WTC11 (cell line): ENCODE data around the gene NRG2.

Experiments used
- CREB1 ChIP-seq: sonication (generic); formaldehyde crosslinking; IDR thresholded peaks from 2 replicates; pipeline ENCODE4 v1.8.0; 2023; ENCODE audit warnings: mild to moderate bottlenecking, missing genetic modification reagents
- FOXJ3 ChIP-seq: sonication (generic); formaldehyde crosslinking; IDR thresholded peaks from 2 replicates; pipeline ENCODE4 v1.9.0; 2021; ENCODE audit warnings: missing genetic modification reagents, mild to moderate bottlenecking, borderline replicate concordance
- KAT7 ChIP-seq: sonication (generic); formaldehyde crosslinking; IDR thresholded peaks from 2 replicates; pipeline ENCODE4 v1.8.1; 2023; ENCODE audit warnings: missing genetic modification reagents, mild to moderate bottlenecking, borderline replicate concordance
- ZNF121 ChIP-seq: sonication (generic); formaldehyde crosslinking; IDR thresholded peaks from 2 replicates; pipeline ENCODE4 v1.8.0; 2023; ENCODE audit warnings: missing genetic modification reagents
- ZNF138 ChIP-seq: sonication (generic); formaldehyde crosslinking; conservative IDR thresholded peaks from 2 replicates; pipeline ENCODE4 v1.8.1; 2022; ENCODE audit warnings: mild to moderate bottlenecking, moderate library complexity, missing genetic modification reagents
- TF ChIP-seq, protein P1 (sequence below): fragments of 200-600 bp; IDR thresholded peaks from 2 replicates; pipeline ENCODE4 v1.8.0; 2022; ENCODE audit warnings: antibody characterized with exemption
- TF ChIP-seq, protein P2 (sequence below): sonication (generic); formaldehyde crosslinking; conservative IDR thresholded peaks from 2 replicates; pipeline ENCODE4 v1.8.1; 2022; ENCODE audit warnings: mild to moderate bottlenecking, missing genetic modification reagents
- TF ChIP-seq, protein P3 (sequence below): sonication (generic); formaldehyde crosslinking; IDR thresholded peaks from 2 replicates; pipeline ENCODE4 v1.8.1; 2022; ENCODE audit warnings: mild to moderate bottlenecking, missing genetic modification reagents, moderate library complexity, borderline replicate concordance
- TF ChIP-seq, protein P4 (sequence below): sonication (generic); formaldehyde crosslinking; IDR thresholded peaks from 2 replicates; pipeline ENCODE4 v1.8.0; 2022; ENCODE audit warnings: mild to moderate bottlenecking, missing genetic modification reagents
- TF ChIP-seq, protein P5 (sequence below): fragments of 250-450 bp; sonication (Bioruptor Pico); IDR thresholded peaks from 2 replicates; pipeline ENCODE4 v1.9.0; 2021; ENCODE audit warnings: mild to moderate bottlenecking, borderline replicate concordance

DNA sequence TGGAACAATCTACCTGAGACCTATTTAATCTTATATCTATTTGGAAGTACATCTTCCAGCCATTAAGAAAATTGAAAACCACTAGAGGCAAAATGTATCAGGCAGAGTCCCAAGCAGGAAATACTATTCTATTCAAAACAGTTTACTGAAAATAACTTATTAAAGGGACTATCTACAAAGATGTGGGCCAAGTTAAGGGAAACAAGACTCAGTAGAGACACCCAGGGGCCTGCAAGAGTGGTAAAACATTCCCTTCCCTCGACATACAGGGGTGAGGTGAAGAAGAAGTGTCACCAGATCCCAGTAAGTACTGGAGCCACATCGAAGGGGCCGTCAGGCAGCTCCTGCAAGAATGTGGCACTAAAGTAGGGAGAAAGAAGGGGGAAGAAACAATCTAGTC lies 12.1 kb upstream of the NRG2 start:
- TF ChIP-seq, protein P1, sequence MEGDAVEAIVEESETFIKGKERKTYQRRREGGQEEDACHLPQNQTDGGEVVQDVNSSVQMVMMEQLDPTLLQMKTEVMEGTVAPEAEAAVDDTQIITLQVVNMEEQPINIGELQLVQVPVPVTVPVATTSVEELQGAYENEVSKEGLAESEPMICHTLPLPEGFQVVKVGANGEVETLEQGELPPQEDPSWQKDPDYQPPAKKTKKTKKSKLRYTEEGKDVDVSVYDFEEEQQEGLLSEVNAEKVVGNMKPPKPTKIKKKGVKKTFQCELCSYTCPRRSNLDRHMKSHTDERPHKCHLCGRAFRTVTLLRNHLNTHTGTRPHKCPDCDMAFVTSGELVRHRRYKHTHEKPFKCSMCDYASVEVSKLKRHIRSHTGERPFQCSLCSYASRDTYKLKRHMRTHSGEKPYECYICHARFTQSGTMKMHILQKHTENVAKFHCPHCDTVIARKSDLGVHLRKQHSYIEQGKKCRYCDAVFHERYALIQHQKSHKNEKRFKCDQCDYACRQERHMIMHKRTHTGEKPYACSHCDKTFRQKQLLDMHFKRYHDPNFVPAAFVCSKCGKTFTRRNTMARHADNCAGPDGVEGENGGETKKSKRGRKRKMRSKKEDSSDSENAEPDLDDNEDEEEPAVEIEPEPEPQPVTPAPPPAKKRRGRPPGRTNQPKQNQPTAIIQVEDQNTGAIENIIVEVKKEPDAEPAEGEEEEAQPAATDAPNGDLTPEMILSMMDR, result no peak
- TF ChIP-seq ZNF121 (CRISPR knock-in tag) (no peak), FOXJ3 (CRISPR knock-in tag) (no peak), ZNF138 (no peak), KAT7 (CRISPR knock-in tag) (no peak), CREB1 (no peak)
- TF ChIP-seq, protein P2, sequence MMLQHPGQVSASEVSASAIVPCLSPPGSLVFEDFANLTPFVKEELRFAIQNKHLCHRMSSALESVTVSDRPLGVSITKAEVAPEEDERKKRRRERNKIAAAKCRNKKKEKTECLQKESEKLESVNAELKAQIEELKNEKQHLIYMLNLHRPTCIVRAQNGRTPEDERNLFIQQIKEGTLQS, result no peak
- TF ChIP-seq, protein P3, sequence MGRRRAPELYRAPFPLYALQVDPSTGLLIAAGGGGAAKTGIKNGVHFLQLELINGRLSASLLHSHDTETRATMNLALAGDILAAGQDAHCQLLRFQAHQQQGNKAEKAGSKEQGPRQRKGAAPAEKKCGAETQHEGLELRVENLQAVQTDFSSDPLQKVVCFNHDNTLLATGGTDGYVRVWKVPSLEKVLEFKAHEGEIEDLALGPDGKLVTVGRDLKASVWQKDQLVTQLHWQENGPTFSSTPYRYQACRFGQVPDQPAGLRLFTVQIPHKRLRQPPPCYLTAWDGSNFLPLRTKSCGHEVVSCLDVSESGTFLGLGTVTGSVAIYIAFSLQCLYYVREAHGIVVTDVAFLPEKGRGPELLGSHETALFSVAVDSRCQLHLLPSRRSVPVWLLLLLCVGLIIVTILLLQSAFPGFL, result no peak
- TF ChIP-seq, protein P4, sequence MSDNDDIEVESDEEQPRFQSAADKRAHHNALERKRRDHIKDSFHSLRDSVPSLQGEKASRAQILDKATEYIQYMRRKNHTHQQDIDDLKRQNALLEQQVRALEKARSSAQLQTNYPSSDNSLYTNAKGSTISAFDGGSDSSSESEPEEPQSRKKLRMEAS (CRISPR knock-in tag), result no peak
- TF ChIP-seq, protein P5, sequence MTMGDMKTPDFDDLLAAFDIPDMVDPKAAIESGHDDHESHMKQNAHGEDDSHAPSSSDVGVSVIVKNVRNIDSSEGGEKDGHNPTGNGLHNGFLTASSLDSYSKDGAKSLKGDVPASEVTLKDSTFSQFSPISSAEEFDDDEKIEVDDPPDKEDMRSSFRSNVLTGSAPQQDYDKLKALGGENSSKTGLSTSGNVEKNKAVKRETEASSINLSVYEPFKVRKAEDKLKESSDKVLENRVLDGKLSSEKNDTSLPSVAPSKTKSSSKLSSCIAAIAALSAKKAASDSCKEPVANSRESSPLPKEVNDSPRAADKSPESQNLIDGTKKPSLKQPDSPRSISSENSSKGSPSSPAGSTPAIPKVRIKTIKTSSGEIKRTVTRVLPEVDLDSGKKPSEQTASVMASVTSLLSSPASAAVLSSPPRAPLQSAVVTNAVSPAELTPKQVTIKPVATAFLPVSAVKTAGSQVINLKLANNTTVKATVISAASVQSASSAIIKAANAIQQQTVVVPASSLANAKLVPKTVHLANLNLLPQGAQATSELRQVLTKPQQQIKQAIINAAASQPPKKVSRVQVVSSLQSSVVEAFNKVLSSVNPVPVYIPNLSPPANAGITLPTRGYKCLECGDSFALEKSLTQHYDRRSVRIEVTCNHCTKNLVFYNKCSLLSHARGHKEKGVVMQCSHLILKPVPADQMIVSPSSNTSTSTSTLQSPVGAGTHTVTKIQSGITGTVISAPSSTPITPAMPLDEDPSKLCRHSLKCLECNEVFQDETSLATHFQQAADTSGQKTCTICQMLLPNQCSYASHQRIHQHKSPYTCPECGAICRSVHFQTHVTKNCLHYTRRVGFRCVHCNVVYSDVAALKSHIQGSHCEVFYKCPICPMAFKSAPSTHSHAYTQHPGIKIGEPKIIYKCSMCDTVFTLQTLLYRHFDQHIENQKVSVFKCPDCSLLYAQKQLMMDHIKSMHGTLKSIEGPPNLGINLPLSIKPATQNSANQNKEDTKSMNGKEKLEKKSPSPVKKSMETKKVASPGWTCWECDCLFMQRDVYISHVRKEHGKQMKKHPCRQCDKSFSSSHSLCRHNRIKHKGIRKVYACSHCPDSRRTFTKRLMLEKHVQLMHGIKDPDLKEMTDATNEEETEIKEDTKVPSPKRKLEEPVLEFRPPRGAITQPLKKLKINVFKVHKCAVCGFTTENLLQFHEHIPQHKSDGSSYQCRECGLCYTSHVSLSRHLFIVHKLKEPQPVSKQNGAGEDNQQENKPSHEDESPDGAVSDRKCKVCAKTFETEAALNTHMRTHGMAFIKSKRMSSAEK (CRISPR knock-in tag), result no peak
